HEK293 (cell line): ENCODE measurements around the gene FAM174B.

Source experiments
- REST ChIP-seq: fragments of 450-650 bp; formaldehyde crosslinking; IDR thresholded peaks from 2 replicates; pipeline ENCODE4 v1.5.1; 2016; ENCODE audit warnings: missing biosample characterization, missing genetic modification characterization
- SALL2 ChIP-seq: fragments of 450-650 bp; formaldehyde crosslinking; IDR thresholded peaks from 2 replicates; pipeline ENCODE4 v1.5.0; 2017; ENCODE audit warnings: missing biosample characterization, mild to moderate bottlenecking, missing genetic modification characterization, borderline replicate concordance
- ZNF48 ChIP-seq: fragments of 450-650 bp; formaldehyde crosslinking; IDR thresholded peaks from 2 replicates; pipeline ENCODE4 v1.5.1; 2016; ENCODE audit warnings: missing biosample characterization, missing genetic modification characterization

GRCh38 chr15:92668620-92669019, 13.0 kb upstream of the FAM174B start:
- TF ChIP-seq REST (tag by site-specific recombination) = no peak
- no peak for TF ChIP-seq SALL2
- no peak for TF ChIP-seq ZNF48
